ENCODE data around the gene HK1.
"Not testable (repeated sequence)": the region's sequence is repeated elsewhere in the genome, so short reads cannot be mapped to it uniquely, and the experiment has no call there.

Gene HK1

GRCh38 chr10:69446650-69447151 lies 168.4 kb downstream of the HK1 start:
- H3K27me3 Mint-ChIP-seq = peaks cover 3% of the 10 kb centered on the region
- DNase-seq (no peak), ATAC-seq (no peak)
- no peak overlapping the region for H3K4me3 Mint-ChIP-seq
- peaks cover 18% of the 10 kb centered on the region for H3K4me1 Mint-ChIP-seq
- H3K9me3 Mint-ChIP-seq = no peaks in the 10 kb centered on the region
- H3K27ac Mint-ChIP-seq = no peak overlapping the region

GRCh38 chr10:69449841-69450240 lies 171.5 kb downstream of the HK1 start:
- ATAC-seq (peak; percentile 69), DNase-seq (peak; percentile 28 to 32)
- peaks cover 29% of the 10 kb centered on the region for H3K4me1 Mint-ChIP-seq
- H3K9me3 Mint-ChIP-seq = no peaks in the 10 kb centered on the region
- H3K27ac Mint-ChIP-seq = no peak overlapping the region
- peaks cover 27% of the 10 kb centered on the region for H3K27me3 Mint-ChIP-seq
- no peak overlapping the region for H3K4me3 Mint-ChIP-seq

- not testable (repeated sequence) for DNase-seq, ATAC-seq, H3K9me3 Mint-ChIP-seq, H3K27ac Mint-ChIP-seq
- Mint-ChIP-seq H3K4me1 (peaks cover 29% of the 10 kb centered on the region), H3K27me3 (peaks cover 27% of the 10 kb centered on the region), H3K4me3 (peak overlapping the region in 1 of 2 donors; percentile 11)
Observed at GRCh38 chr10:69450395-69450794, 172.1 kb downstream of the HK1 start.

DNA sequence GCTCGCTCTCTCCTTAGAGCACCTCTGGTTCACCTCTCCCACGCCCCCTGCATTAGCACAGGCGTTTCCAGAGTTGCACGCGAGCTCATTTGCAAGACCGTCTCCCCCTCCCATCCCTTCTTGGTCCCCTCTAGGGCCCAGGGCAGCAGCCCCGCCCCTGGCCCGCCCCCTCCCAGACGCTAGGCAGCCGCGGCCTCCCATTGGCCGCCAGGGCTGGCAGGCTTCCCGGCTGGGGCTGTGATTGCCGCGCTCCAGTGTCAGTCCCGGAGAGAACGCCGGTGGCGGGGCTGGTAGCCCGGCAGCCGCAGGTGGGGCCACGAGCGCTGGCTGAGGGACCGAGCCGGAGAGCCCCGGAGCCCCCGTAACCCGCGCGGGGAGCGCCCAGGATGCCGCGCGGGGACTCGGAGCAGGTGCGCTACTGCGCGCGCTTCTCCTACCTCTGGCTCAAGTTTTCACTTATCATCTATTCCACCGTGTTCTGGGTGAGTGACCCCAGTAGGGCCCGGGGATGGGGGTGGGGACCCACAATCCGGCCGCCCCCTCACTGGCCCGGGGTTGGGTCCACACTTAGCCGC lies 173.0 kb downstream of the HK1 start, which contains the start of gene TSPAN15:
Gene TSPAN15, plus strand, starts transcription at position 257 of the 575 bp plus-strand sequence. Its CDS starts 130 bp downstream, at position 387.
- H3K4me1 Mint-ChIP-seq = peaks cover 29% of the 10 kb centered on the region
- H3K4me3 Mint-ChIP-seq = peak within 1 kb of the TSS; percentile 82 to 96
- H3K9me3 Mint-ChIP-seq = no peaks in the 10 kb centered on the region
- DNase-seq (peak; percentile 72 to 75), ATAC-seq (peak; percentile 92)
- no peak within 1 kb of the TSS for H3K27ac Mint-ChIP-seq
- H3K27me3 Mint-ChIP-seq = peaks cover 27% of the 10 kb centered on the region
